IPS-18c (cell line): ENCODE measurements around the gene MYZAP.

Experiments used
- H3K4me3 ChIP-seq: 2 replicates; pipeline ENCODE4 v1.7.0; 2013; ENCODE audit warnings: low read depth, mild to moderate bottlenecking, low read length, moderate library complexity; ENCODE audit not compliant: insufficient read depth
- H3K9me3 ChIP-seq: one replicate; pipeline ENCODE4 v1.6.1; 2013; ENCODE audit warnings: mild to moderate bottlenecking, low read length, moderate library complexity; ENCODE audit not compliant: control insufficient read depth, insufficient read depth

The MYZAP gene, protein sequence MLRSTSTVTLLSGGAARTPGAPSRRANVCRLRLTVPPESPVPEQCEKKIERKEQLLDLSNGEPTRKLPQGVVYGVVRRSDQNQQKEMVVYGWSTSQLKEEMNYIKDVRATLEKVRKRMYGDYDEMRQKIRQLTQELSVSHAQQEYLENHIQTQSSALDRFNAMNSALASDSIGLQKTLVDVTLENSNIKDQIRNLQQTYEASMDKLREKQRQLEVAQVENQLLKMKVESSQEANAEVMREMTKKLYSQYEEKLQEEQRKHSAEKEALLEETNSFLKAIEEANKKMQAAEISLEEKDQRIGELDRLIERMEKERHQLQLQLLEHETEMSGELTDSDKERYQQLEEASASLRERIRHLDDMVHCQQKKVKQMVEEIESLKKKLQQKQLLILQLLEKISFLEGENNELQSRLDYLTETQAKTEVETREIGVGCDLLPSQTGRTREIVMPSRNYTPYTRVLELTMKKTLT

DNA sequence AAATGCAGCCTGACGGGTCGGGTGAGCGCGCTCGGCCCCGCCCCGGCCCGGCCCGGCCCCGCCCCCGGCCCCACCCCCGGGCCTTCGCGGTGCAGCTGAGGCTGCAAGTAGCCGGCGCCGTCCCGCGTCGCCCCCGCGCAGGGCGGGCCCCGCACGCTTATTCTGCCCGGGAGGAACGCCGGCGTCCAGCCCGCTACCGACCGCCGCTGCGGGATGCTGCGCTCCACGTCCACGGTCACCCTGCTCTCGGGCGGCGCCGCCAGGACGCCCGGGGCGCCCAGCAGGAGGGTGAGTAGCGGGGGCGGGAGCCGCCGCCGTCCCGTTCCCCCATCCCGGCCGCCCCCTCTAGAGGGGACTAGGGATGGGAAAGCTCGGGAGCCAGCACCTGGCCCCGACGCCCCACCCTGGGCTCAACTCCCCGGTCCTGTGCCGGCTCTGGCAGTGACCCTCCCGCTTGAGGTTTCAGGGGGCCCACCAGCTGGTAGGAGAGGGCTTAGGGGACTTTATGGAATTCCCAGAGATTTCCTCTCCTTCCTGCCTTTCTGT is at the start of gene MYZAP:
Gene MYZAP (plus strand): TSS at position 83 of the 546 bp plus-strand sequence. CDS start 131 bp downstream, at position 214.
- peak within 1 kb of the TSS; percentile 66 for H3K4me3 ChIP-seq
- H3K9me3 ChIP-seq: no peaks in the 10 kb centered on the region

DNA sequence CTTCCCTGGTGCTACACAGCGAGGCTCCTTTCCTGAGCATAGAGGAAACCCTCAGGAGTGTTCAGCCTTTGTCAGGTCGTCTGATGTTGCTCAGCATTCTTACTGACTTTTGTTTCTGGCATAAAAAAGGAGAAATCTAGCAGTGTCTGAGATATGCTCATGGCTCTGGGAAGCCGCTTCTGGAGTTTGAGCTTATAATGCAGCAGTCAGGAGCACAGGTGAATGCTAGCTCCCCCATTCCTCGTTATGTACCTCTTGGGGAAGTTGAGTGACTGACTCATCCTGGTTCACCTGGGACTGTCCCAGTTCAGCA is 49.2 kb upstream of the MYZAP start:
- peaks cover under 1% of the 10 kb centered on the region for H3K9me3 ChIP-seq

DNA sequence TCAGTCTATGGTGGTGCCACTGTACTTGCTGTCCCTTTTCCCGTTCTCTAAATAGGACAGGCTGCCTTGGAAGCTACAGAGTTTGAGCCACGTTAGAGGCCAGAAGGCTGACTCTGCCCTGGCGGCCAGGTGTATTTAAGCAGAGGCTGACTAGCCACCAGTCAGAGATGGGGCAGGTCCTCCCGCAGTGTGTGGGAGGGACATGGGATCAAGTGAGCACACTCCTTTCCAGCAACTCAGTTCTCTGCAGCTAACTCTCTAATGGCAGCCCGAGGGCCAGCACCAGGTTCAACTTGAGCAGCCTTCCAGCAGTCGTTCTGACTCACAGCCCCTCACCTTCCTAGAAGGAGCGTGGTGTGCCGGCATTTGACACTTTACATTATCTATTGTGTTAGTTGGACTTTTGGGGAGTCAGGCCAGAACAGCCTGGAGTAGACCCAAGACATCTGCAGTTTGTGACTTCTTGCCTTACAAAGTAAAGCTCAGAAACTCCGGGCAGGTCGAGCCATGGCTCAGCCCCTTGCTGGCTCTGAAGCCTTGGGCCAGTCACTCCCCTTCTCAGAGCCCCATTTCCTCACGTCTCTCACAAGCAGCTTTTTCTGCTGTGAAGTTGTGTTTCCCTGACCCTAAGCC is 46.7 kb upstream of the MYZAP start:
- Histone ChIP-seq H3K4me3 (no peak overlapping the region), H3K9me3 (peaks cover 3% of the 10 kb centered on the region)

More for the DNA sequence above, 49.2 kb upstream of the MYZAP start:
- no peak overlapping the region for H3K4me3 ChIP-seq

DNA sequence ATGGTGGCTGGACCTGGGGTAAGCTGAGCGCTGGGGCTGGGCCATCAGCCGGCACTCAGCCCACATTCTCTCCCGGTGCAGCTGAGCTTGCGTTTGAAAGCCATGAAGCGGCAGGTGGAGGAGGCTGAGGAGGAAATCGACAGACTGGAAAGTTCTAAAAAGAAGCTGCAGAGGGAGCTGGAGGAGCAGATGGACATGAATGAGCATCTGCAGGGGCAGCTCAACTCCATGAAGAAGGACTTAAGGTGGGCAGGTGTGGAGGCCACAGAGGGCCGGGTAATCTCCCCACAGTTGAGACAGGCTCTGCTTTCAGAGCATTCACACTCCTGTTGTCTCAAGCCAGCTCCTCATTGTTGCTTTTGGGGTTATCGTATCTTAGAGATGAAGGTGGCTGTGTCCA is 45.7 kb upstream of the MYZAP start:
- H3K4me3 ChIP-seq: no peak overlapping the region
- peaks cover 3% of the 10 kb centered on the region for H3K9me3 ChIP-seq

DNA sequence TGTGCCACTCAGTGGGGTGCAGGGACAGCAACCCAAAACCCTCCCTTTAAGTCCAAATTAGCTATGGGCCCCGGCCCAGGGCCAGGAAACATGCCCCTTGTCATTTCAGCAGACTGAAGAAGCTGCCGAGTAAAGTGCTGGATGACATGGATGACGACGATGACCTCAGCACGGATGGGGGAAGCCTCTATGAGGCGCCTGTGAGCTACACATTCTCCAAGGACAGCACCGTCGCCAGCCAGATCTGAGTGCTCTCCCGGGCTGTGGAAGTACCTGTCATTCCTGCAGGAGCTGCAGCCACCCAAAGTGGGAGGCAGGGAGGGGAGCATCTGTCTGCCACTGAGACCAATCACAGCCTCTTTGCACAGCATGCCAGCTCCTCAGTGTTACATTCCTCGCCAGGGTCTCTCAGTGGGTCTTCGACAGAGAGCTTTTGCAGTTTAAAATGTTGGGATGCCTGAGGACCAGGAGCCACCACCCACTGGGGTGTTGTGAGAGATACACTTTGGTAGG is 44.4 kb upstream of the MYZAP start:
- Histone ChIP-seq H3K4me3 (no peak overlapping the region), H3K9me3 (peaks cover 3% of the 10 kb centered on the region)

DNA sequence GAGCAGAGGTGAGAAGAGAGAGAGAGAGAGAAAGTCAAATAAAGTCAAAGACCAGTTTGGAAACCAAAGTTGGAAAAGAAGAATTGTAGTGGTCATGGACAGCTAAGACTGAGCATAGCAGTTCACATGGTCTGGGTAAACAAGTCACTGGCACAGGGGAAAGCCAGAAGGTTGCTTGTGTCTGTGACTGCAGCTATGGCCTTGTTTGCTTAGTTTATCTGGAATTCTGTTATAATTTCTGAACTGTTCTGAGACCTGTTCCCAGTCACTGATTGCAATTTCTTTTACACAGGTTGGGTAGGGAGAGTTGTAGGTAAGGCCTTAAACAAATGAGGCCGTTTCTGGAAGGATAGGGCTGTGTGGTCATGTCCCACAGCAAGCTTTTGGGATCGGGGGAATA is 43.4 kb upstream of the MYZAP start:
- H3K9me3 ChIP-seq: peaks cover 3% of the 10 kb centered on the region
- no peak overlapping the region for H3K4me3 ChIP-seq

DNA sequence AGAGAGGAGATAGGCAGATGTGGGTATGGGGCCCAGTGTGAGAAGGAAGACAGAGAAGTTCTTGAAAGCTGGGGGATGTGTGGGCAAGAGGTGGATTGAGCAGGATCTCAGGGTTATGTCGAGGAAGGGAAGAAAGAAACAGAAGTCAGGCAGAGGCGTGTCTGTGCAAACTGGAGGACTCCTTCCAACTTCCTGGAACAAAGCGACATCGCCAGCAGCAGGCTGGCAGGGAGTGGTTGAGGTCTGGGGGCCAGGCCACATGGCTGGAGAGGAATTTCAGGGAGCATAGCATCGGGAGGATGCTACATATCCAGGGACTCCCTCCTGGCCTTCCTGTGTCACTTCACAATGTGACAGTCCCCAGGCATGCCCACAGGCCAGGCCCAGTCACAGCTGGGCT is 42.9 kb upstream of the MYZAP start:
- H3K4me3 ChIP-seq: no peak overlapping the region
- peaks cover 3% of the 10 kb centered on the region for H3K9me3 ChIP-seq

DNA sequence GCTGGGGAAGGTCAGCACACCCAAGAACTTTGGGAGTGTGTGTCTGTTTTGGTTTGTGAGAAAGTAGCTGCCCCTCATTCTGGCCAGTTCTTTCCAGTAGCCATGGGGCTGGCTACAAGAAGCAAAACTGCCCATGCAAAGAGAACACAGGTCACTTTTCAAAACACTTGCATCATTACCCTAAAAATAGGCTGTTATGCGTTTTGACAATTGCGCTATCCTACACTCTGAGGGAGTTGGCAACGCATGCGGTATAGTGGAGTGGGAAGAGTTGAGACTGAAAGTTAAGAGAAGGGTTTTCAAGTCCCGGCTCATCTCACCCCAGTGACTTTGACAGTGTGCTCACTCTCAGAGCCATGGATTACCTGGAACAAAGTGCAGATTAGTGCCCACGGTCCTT is 41.8 kb upstream of the MYZAP start:
- Histone ChIP-seq H3K9me3 (peaks cover 3% of the 10 kb centered on the region), H3K4me3 (no peak overlapping the region)

DNA sequence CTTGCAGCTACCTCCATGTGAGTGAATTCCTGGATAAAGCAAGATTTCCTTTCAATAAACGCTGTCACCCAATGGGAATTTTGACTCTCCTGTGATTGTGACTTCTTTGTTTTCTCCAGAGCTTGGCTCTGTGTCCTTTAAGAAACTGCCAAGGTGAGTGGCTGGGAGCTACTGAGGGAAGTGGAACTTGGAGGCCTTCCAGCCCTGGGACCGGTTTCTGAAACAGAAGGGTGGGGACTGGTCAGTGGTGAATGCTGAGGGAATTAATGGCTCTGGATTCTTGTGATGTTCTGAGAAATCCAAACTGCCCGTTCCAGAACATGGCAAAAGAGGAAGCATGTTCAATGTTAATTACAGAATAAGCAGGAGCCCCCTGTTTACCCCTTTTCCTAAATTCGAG is 41.1 kb upstream of the MYZAP start:
- H3K4me3 ChIP-seq: no peak overlapping the region
- peaks cover 3% of the 10 kb centered on the region for H3K9me3 ChIP-seq

DNA sequence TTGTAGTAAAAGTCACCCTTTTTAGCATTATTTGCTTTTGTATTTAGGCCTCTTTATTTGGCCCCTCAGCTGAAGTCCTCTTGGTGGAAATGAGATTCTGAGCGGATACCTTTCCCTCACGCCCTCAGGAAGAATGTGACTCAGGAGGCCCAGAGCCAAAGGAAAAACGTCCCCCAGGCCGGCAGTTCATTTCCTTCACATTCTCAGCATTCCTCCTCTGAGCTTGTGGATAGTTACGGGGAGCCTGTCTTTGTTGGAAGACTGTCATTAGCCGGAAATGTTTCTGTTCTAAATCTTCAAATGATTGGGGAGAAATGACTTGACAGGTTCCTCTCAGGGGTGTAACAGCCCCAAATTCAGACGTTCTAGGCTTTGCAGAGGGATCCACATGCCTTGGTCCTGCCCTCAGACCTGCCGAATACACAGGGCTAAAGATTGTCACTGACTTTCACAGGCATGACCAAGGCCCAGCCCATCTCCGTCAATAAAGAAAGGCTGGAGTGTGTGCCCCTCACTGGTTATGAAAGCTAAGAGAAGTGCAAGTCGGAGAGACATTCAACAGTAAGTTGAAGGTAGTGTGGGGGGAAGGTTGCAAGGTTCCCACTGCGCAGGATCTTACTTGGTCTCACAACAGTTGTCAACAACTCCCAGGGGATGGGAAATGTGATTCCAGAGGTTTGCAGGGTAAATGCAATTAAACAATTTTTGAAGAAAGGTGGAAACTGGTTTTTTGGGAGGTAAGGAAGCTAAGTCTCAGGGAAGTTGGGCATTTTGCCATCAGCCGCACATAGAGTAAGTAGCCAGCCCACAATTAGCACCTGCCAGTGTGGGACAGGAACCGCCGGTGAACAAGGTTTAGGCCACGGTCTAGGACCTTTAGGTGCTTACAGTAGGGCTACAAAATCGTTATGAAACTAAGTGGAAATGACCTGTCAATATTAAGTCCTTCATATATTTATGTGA is 39.7 kb upstream of the MYZAP start:
- H3K4me3 ChIP-seq: no peak overlapping the region
- H3K9me3 ChIP-seq: peaks cover 3% of the 10 kb centered on the region

DNA sequence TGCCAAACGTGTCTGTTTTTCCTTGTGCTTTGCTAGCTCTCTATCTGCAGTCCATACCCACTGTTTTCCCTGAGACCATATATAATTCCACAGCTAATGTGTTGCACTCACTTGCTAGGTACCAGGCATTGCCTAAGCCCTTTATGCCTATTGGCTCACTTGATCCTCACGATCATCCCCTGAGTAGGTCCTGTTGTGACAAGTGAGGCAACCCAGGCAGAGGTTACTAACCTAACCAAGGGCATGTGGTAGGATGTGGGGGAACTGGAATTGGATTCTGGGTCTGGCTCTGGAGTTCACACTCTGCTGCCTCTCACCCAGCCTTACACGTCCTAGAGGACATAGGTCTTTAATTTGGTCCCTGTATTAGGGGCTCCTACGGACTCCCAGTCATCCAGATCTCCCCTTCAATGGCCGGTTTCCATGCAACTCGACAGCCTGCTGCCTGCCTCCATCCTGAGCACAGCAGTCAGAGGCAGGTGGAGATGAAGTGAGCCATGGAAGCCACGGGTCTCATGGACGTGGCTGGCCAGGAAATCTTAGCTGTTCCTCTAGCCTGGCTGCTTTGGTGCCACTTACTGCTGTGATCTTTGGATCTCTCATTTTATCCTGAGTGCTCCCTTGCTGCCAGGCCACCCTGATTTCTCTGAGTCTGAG is 38.9 kb upstream of the MYZAP start:
- H3K9me3 ChIP-seq: no peaks in the 10 kb centered on the region

DNA sequence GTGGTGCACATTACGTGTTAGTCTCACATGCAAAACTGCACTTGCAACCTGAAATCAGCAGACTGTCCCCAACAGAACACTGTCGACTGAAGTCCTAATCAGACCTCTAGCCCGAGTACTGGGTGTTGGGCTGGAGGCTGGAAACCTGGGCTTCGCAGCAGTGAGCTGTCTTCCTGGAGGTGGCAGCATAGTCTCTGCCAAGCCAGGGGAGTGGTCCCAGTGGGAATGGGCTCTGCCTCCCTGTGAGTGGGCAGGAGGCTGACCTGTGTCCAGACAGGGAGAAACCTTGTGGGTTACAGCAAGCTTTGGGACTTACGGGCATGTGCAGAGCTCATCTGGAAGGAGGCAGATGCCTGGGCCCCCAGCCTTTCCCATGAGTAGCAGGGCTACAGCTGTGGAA is 38.2 kb upstream of the MYZAP start:
- Histone ChIP-seq H3K4me3 (no peak overlapping the region), H3K9me3 (no peaks in the 10 kb centered on the region)

More for the DNA sequence above, 38.9 kb upstream of the MYZAP start:
- H3K4me3 ChIP-seq: no peak overlapping the region

DNA sequence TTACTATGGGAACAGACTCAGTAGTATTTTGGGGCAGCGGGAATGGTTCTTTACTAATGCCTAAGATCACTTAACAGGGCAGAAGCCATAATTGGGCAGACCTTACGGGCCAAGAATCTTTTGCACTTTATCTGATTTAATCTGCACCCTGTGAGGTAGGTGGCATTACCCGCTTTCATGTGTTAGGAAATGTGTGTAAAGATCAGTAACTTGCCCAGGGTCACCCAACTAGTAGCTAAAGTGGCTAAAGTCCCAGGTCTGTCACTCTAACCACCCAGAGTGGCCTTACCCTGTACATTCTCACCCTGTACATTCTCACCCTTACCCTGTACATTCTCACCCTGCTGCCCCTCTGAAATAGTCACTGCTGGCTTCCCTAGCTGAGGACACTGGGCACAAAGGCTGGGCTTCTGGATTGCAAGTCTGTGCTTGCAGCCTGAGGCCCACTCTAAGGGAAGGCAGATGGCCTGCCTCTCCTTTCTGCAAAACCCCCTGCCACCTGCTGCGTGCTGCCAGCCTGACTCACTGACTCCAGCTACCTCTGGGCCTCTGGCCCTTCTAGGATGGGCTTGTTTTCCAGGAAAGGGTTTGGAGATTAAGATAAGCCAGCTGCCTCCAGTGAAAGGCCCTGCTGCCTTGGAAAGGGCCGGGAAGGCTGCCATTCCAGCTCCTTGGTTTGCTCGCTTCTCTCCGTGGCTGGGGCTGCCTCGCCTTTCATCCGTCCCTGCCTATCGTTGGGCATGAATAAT is 37.5 kb upstream of the MYZAP start:
- Histone ChIP-seq H3K4me3 (no peak overlapping the region), H3K9me3 (no peaks in the 10 kb centered on the region)

DNA sequence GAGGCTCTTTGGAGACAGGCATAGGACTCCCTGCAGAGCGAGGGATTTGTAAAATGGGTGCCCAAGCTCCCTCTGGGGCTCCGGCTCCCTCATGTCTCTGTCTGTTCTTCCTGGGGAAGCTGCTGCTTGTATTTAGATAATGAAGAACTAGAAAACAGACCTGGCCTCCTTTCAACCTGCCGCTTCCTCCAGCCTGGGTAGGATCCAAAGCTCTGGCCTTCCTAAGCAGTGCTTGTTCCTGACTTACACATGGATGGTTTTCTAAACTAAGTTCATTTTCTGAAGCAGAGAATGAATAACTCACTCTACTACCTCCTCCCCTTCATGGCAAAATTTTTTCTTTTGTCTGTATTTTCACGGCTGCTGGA is 36.9 kb upstream of the MYZAP start:
- H3K9me3 ChIP-seq: no peaks in the 10 kb centered on the region
- no peak overlapping the region for H3K4me3 ChIP-seq

DNA sequence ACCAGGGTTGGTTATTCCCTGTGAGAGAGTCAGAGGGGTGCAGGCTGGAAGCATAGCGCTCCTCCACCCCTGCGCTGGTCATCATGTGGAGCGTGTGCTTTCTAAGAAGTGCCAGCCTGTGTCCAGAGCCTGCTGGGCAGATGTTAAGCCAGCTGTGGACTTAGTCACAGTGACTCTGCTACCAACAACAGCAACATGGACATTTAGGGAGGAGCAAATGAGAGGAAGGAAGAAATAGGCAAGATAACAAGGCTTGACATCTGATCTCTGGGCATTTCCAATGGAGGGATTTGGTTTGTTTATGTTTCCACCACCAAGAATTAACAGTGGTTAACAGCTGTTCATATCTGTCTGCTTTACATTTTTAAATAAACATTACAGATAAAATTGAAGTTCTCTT is 36.4 kb upstream of the MYZAP start:
- no peaks in the 10 kb centered on the region for H3K9me3 ChIP-seq
- H3K4me3 ChIP-seq: no peak overlapping the region

DNA sequence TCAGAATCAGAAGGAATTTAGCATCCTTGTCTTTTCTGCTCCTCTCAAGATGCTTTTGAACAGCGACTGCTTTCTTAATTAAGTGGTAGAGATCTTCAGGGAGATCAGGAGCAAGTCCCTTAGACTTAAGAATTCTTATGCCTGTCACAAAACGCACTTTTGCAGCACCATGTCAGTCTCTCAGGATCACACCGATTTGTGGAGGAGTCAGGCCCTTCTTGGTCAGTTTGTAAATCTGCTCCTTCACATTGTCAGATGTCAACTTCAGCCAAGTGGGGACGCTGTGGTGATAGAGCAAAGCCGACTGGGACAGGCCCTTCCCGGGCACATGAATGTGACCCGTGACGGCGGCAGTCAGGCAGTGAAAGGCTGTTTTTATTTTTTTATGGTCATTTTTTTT is 35.7 kb upstream of the MYZAP start:
- no peak overlapping the region for H3K4me3 ChIP-seq

More for the DNA sequence above, 35.7 kb upstream of the MYZAP start:
- H3K9me3 ChIP-seq: no peaks in the 10 kb centered on the region
